T-helper 9 cell (primary cell): ENCODE results near the gene LYST.
"Not testable (repeated sequence)": the region's sequence is repeated elsewhere in the genome, so short reads cannot be mapped to it uniquely, and the experiment has no call there.

Experiments
- DNase-seq: peaks from one replicate; pipeline ENCODE4 v3.0.0-alpha.2; 2020
- total RNA-seq, 2 donors: gene quantifications; one replicate each; lab custom pipeline; 2026; lab: John Stamatoyannopoulos, UW

LYST gene, protein sequence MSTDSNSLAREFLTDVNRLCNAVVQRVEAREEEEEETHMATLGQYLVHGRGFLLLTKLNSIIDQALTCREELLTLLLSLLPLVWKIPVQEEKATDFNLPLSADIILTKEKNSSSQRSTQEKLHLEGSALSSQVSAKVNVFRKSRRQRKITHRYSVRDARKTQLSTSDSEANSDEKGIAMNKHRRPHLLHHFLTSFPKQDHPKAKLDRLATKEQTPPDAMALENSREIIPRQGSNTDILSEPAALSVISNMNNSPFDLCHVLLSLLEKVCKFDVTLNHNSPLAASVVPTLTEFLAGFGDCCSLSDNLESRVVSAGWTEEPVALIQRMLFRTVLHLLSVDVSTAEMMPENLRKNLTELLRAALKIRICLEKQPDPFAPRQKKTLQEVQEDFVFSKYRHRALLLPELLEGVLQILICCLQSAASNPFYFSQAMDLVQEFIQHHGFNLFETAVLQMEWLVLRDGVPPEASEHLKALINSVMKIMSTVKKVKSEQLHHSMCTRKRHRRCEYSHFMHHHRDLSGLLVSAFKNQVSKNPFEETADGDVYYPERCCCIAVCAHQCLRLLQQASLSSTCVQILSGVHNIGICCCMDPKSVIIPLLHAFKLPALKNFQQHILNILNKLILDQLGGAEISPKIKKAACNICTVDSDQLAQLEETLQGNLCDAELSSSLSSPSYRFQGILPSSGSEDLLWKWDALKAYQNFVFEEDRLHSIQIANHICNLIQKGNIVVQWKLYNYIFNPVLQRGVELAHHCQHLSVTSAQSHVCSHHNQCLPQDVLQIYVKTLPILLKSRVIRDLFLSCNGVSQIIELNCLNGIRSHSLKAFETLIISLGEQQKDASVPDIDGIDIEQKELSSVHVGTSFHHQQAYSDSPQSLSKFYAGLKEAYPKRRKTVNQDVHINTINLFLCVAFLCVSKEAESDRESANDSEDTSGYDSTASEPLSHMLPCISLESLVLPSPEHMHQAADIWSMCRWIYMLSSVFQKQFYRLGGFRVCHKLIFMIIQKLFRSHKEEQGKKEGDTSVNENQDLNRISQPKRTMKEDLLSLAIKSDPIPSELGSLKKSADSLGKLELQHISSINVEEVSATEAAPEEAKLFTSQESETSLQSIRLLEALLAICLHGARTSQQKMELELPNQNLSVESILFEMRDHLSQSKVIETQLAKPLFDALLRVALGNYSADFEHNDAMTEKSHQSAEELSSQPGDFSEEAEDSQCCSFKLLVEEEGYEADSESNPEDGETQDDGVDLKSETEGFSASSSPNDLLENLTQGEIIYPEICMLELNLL (N-terminal part only)
- total RNA-seq = 54.3 to 108 reads per million in 2 donors

DNA sequence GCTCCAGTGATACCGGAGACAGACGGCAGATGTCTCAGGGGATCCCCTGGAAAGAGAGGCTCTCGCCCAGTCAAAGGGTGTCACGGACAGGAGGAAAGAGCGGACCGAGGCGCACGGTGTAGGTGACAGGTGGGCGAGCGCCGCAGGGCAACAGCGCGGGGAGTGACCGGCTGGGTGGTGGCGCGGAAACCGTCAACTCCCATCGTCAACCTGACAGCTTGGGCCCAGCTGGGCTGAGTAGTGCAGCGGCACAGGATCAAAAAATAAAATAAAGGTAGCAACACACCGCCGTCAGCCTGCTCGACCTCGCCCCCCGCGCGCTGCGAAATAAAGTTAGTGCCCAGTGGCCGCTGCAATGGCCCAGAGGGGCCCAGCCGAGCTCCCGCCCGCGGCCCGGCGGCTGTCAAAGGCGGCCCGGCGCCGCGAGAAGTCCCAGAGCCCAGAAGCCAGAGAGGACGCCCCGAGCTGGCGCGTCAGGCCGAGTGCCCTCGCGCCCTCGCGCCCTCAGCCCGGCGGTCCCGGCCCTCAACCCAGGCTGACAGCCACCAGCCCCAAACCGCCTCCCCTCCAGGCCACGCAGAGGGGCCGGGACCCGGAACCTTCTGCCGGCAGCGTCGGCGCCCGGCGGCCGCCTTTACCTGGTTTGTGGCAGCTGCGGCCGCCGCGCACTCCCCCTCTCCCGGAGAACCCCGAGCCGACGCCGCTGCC, at the start of gene LYST:
TSS of gene LYST (minus strand) at position 702 of the 708 bp plus-strand sequence. CDS start 36,489 bp downstream, outside the sequence.
- DNase-seq = peak; percentile 44

DNA sequence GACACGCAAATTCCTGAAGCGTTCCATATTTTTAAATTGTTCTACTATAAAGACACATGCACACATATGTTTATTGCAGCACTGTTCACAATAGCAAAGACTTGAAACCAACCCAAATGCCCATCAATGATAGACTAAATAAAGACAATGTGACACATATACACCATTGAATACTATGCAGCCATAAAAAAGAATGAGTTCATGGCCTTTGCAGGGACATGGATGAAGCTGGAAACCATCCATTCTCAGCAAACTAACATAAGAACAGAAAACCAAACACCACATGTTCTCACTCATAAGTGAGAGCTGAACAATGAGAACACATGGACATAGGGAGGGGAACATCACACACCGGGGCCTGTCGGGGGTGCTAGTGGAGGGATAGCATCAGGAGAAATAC, 48.8 kb upstream of the LYST start:
- not testable (repeated sequence) for DNase-seq

DNA sequence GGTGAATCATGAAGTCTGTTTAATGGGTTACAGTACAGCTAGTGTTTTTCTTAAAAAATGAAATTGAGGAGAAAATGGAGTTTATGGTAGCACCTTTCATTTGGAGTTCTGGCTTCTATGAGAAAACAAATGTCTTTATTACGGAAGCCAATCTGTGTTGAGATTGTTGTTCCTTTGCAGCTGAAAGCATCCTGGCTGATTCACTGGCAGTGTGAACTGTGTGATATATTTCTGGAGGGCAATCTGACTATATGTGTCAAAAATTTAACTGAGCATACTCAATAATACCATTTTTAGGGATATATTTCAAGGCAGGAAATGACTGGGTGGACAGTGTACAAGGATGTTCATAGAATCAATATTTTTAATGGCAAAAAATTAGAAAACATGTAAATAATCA, 46.6 kb upstream of the LYST start:
- no peak for DNase-seq

DNA sequence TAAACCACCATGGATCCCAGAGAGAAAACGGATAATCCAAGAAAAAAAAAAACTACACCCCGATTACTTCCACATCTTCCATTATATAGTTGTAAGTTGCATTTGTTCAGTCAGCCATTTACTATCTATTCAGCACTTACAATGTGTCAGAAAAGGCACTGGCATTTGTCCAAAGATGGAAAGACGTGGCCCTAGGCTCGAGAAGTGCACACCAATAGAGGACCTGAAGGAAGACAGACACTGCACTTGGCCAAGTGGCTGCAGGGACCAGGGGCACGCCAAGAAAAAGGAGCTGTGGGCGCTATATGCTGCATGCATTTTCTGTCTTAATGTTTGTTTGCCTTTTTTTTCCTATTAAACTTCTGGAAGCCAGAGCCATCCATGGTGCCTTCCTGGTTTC, 45.2 kb upstream of the LYST start:
- no peak for DNase-seq

DNA sequence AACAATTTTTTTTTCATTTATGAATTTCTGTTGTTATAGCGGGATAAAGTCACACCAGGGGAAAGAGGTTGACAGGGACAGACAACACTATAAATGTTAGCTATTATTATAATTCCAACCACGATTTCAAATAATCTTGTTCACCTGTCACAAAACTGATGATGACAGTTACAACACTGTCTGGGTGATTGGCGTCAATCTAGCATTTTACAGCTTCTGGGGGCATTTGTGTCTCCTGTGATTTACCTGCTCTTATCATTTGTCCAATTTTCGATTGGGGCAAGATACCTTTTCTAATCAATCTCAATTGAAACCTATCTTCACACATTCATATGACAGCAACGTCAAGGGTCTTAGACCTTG, 44.6 kb upstream of the LYST start:
- no peak for DNase-seq

DNA sequence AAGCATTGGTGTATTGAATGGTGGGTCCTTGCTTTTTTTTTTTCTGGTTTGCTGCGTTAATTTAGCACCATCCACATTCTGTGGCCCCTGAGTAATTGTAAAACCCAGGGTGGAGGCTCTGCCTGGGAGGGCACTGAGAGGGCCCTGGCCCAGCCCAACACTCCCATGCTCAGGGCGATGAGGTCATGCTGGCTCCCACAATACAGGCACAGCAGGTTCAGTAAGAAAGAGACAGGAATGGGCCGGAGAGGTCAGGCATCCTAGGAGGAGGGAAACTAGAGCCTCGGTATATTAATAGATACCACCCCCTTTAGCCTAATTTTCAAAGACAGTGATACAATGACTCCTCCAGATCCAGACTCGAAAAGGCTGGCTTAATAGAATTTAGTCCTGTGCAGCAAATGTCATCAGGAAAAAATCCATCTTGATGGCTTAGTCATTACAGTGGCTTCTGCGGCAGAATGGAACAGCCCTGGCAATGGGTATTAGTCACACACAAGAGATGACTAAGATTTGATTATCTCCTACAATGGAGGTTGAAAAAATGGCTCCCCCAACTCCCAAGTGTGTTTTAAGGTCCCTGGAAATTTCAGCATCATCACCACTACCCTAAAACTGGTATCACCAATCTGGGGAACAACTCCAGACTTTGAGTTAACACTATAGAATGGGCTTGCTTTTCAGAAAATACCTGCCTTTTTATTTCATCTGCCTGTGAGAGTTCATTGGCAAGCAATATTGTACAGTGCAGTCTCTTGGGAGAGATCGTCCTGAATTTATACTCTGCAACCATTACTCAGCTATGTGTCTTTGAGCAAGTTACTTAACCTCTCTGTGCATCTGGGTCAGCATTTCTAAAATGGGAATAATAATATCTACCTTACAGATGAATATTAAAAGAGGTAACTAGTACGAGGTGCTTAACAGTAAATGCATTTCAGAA, 43.9 kb upstream of the LYST start:
- DNase-seq = no peak

DNA sequence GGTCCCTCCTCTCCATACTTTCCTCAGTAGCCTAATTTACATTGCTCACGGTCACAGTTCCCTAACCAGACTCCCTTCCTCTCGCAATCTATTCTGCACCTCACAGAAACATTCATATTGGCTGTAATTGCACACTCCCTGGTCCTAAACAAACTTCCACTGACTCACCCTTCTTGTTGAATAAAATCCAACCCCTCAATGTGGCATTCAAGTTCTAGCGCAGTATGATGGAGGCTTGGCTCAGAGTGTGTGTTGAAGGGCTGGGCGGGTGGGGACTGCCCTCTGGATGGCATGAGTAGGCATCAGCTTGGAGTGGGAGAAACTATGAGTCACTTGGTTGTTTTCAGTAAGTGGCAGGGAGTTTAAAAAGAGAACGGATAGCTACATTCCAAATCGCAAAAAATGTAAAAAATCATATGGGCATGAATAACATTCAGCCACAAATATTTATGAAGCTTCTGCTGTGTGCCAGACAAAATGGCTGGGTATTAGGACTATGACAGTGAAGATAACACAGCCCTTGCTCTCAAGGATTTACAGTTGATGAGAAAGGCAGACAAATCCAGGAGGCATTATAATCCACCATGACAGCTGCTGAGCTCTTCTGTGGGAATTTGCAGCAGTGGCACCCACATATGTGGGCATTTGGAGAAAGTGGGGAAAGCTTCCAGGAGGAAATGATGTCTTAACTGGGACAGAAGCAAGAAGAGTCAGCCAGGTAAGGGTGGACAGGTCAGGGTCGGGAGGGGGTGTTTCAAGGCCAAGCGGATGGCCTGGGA, 42.2 kb upstream of the LYST start:
- DNase-seq = no peak

DNA sequence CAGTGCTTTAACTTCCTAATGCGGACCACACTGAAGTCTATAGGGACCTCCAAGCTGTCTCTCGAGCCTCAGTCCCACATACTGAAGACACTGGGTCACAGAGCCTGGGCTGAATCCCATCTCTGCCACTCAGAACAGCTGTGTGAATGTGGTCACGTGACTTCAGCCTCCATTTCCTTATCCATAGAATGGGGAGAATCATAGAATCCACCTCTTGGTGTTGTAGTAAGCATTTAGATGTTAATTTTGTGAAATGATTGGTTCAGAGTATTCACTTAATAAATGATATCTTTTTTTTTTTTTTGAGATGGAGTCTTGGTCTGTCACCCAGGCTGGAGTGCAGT, 41.2 kb upstream of the LYST start:
- no peak for DNase-seq

DNA sequence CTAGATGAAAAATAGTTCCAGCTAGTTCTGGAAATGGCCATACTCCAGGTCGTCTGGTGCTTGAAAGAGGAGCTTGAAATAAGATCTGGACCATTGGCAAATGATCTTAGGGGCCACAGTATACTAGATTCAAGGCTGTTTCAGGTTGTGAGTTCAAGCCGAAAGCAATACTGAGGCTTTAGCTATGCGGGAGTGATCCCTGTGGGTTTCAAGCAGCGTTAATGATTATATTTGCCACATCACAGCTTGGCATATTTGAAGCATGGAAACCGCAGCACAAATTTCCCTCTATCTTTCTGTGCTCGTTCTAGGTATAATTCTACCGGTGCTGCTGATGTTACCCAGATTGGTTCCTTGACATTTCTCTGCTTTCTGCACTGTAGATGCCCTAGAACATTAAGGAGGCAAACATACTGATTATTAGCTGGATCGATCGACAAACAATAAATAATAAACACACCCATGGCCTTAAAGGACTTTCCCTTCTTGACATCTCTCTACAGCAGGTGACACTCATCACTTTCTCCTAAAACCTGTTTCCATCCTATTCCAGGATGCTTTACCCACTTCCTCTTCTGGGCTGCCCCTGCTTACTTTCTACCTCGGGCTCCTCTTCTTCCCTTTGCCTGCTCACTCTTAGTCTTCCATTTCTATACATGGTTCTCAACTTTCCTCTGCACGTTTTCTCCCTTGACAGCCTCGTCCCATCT, 40.6 kb upstream of the LYST start:
- no peak for DNase-seq

DNA sequence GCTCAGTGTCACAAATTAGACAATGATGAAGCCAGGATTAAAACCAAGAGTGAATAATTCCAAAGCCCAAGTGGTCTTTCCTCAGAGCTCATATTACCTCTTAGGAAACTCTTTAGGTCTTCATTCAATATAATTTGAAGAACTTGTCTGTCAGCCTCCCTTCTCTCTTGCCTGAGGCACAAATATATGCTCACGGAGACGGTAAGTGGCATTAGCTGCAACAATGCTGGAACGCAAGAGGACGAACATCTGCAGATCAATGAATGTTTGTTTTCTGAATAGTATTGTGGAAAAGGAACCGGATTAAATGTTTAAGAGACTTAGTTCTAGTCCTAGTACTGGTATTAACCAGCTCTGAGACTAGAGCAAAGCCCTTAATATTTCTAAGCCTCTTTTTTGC, 39.7 kb upstream of the LYST start:
- DNase-seq = no peak

DNA sequence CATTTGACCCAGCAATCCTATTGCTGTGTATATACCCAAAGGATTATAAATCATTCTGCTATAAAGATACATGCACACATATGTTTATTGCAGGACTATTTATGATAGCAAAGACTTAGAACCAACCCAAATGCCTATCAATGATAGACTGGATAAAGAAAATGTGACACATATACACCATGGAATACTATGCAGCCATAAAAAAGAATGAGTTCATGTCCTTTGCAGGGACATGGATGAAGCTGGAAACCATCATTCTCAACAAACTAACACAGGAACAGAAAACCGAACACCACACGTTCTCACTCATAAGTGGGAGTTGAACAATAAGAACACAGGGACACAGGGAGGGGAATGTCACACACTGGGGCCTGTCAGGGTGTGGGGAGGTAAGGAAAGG, 37.1 kb upstream of the LYST start:
- not testable (repeated sequence) for DNase-seq

DNA sequence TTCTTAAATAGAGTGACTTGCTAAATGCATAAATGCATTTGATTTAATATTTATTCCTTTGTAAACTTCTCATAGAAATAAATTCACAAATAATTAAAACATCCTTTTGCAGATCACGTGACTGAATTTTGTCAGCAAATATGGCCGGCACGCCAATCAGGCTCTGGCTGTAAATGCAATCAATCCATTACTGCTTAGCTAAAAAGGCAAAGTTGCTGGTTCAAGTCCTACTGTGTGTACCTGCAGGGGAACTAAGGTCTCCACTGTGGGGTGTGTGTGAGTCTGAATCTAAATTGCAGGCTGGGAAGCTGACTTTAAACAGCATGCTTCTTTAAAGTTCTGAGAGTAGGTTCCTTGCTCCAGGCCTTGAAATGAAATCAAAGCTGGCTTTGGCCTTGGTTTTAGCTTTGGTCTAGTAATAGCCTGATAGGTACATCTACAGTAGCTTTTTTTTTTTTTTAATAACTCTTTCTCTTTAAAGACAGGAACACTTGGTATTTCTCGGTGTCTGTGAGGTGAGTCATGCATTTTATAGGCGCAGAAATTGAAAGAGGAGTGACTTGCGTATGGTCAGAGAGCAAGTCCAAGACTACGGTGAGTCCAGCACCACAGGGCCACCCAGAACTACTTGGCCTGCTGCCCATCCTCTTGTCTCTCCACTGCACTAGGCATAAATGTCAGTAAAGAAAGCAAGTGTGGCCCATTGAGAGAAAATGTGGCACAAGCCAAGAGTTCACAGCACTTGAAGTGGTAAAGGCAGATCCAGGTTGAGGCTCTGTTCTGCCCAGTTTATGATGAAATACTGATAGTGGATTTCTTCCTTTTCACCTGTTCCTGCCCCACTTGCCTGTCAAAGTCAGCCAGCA, 36.2 kb upstream of the LYST start:
- no peak for DNase-seq

DNA sequence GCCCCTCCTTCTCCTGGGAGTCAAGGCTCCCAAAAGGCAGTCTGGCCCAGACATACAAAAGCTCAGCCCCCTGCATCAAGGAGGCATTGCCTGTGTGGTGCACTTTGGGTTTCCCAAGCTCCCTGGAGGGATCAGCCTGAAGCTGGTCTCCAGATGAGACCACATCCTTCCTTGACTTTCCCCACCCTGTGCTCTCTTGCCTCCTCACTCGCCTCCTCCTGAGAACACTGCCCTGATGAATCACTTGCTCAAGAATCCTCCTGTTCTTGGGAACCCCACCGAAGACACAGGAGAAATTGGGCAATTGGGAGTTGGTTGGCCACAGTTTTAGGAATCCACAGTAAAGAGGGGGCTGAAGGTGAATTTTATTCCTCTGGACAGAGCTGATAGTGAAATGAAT, 34.8 kb upstream of the LYST start:
- no peak for DNase-seq

DNA sequence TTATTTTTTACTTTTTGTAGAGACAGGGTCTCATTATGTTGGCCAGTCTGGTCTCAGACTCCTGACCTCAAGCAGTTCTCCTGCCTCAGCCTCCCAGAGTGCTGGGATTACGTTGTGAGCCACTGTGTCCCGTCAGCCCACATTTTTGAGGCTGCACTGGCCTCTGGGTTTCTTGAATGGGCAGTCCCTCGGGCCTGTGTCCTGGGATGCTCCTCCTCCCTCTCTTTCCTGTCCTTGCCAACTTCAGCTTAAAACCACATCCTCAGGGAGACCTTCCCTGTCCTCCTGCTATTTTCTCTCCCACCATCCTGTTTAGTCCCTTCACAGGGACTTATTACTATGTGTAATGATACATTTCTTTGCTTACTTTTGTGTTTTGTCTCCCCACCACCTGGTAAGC, 31.4 kb upstream of the LYST start:
- DNase-seq = no peak

DNA sequence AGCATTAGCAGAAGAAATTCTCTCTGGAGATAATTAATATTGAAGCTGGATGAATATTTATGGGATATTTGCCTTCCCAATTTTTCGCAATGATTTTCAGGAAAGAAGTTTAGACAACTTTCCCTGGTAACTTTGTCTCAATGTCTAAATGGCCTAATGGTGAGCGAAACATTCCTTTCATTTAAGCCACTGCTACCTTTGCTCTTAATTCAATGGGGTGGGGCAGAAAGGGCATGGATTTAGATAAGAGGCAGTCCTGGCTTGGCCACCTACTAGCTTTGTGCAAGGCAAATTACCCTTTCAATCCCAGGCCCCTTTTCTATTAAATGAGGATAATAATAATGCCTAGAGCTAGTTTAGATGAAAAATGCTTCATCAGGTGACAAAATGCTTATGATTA, 27.1 kb upstream of the LYST start:
- DNase-seq = no peak

DNA sequence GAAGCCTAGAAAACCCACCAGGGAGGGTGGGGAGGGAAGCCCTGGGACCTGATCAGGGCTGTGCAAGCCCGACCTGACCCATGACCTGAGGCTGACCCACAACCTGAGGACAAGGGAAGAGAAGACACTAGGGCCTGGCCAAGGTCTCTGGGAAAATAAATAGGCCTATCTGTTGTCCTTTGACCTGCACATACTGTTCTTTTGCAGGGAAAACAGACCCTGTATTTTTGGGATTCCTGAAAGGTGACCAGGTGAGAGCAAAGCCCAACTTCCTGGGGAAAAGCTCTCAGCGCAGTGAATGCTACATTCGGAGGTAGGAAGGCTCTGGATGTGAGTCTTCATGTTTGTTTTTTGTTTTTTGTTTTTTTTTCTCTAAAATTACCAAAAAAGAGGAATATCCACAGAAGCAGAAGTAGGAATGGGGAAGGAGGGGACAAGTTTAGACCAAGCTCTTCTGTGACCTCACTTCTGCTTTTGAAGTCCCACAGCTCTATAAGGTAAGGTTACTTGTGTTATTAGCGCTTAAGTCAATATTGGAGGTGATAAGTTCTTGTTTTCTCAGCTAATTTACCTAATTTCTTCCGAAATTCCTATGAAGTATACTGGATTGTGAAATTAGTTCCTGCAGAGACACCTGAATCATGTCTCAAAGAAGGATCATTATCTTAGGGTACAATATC, 26.2 kb upstream of the LYST start:
- no peak for DNase-seq

DNA sequence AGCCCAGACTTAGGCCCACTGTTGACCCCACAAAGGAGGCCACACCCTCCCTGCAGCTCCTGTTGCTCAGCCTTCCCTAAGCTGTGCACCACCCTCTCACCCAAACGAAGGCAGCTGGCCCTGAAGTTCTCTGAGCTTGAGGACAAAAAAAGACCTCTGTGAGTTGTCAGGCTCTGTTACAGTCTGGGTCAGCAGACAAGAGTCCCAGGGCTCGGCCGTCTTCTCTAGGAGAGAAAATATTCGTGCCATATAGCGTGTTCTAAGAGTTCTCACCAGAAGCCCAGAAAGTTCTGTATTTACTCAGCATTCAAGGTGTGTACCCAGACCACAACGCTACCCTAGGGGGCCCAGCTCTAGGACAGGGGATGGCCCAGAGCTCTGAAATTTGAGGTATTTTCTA, 25.5 kb upstream of the LYST start:
- DNase-seq = no peak

DNA sequence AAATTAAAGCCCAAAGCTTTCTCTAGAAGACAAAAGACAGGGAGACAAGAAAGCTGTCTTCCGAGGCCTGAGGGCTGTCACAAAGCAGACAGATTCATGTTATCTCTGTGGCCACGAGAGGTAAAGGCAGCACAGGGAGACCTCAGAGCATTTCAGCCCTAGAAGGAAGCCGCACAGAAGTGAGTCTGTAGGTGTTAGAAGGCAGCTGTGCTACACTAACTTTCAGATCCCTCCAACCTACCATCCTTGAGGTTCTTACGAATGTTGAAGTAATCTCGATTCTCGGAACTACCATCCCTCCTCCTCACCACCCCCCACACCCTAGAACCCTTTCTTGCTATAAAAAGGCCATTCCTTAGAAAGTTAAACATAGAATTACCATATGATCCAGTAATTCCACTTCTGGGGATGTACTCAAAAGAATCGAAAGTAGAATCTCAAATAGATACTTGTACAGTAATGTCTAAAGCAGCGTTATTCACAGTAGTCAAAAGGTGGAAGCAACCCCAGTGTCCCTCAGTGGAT, 21.5 kb upstream of the LYST start:
- DNase-seq = peak; percentile 14
